Activated naive CD4-positive, alpha-beta T cell treated with anti-CD3 and anti-CD28 coated beads, Interleukin-2, amount 10 ng/mL, durations not matched to agents 5 hours and 36 hours (primary cell): ENCODE measurements around the gene MAP1A. TPM values are rescaled to one million over a fixed set of nuclear protein-coding genes. Genes with fewer than 3 reads are reported as not detected.

Experiments
- total RNA-seq, 2 experiments: library from RNA; stranded (reverse); gene quantifications; one replicate each; pipeline ENCODE4 v1.2.3, GENCODE V29; 2021

MAP1A gene
- total RNA-seq = 1 to 10 TPM; 6.4 to 6.5 TPM

DNA sequence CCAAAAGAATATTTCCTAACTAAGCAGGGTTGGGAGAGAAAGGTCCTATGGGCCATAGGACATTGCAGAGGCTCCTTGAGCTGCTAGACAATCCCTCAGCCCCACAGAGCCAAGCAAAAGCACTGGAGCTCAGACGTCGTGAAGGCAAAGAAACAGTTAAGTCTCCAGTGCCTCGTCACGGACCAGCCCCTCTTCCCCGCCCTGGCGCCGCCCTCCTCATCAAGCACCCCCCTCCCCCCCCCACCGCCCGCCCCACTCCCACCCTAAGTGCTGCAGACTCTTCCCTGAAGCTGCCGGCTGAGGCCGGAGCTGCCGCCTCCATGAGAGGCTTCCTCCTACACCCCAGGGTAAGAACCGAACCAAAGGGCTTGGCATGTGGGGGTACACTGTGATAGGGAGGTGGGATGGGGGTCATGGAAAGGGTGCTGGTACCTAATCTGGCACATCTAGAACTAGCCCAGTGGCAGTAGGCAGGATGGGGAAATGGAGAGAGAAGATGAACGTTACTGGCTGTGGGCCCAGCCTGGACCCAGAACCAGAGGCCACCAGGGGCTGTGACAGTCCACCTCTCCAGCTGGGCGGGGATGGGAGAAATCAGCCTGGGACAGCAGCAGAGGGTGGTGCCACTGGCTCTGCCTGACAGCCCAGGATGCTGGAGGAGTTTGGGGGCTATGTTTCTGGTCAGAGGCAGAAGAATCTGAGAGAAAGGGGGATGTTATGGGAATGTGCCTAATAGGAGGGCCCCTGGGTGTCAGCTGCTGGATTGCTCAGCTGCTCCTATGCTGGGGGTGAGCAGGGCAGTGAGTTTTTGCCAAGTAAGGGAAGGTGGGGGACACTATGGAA, at the start of gene MAP1A:
Gene MAP1A (plus strand): TSS at position 255 of the 843 bp plus-strand sequence. CDS start 3,866 bp downstream, outside the sequence.

GRCh38 chr15:43492673-43493601, 24.5 kb upstream of the MAP1A start, which contains the start of gene TP53BP1:
Gene TP53BP1, minus strand, starts transcription at chr15:43493156. Its CDS starts 113 bp downstream, at chr15:43493043.

Other genes with a start within 250 kb of the MAP1A start
- gene TGM7, start 215.4 kb upstream of the MAP1A start, total RNA-seq = not detected
- 10 to 100 TPM; 10.5 to 11.1 TPM for gene LCMT2, start 187.0 kb upstream of the MAP1A start, total RNA-seq
- 10 to 100 TPM; 30.9 to 31.3 TPM for gene ZSCAN29, start 146.6 kb upstream of the MAP1A start, total RNA-seq
- 10 to 100 TPM; 25.2 to 30.8 TPM for gene TUBGCP4, start 146.5 kb upstream of the MAP1A start, total RNA-seq
- 10 to 100 TPM; 27.1 to 27.5 TPM for gene TP53BP1, start 24.5 kb upstream of the MAP1A start, total RNA-seq
- gene PPIP5K1, start 72.6 kb downstream of the MAP1A start, total RNA-seq = 10 to 100 TPM; 22.3 to 29.2 TPM
- gene CKMT1B, start 76.4 kb downstream of the MAP1A start, total RNA-seq = not detected
- gene STRC, start 101.2 kb downstream of the MAP1A start, total RNA-seq = under 1 TPM; 0.36 to 0.55 TPM
- gene CATSPER2, start 131.2 kb downstream of the MAP1A start, total RNA-seq = 1 to 10 TPM; 3.0 to 4.0 TPM
- gene CKMT1A, start 176.3 kb downstream of the MAP1A start, total RNA-seq = not detected
- 100 to 1,000 TPM; 286 to 288 TPM for gene PDIA3, start 228.8 kb downstream of the MAP1A start, total RNA-seq